Measurements from ENCODE around the gene GNB5.

GNB5 gene

DNA sequence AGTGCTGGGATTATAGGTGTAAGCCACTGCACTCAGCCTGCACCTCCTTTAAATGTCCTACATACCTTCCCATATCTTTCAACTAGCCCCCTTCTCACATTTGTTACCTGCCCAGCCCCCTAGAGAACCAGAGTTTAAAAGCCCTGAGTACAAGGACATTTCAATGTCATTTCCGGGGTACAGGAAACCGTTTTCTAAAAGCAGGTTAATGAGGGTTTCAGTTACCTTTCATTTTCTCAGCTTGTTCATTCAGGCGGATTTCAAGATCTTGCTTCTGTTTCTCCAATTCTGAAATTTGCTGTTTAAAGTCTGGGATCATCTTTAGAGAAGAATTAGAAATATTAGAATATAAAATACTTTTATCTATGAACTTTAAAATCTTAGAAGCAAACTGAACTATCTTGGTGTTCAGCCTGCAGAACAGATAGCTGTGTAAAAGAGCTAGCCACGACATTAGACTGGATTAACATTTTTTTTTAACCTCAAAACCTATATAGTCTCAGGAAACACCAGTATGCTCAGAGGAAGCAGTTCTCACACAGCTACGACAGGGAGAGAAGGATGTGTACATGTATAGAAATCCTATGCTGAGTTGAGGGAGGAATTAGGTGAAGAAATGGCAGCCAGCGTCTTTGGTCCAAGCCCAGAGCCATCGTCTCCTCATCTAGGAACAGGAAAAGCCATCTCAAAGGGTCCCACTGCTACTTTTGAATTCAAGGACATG, 29.9 kb upstream of the GNB5 start:
- no peak for DNase-seq (ENCODE audit: low read depth)
- no peak overlapping the region for H3K4me3 ChIP-seq (ENCODE audit: control insufficient read depth, low read depth, low read length)
- TF ChIP-seq, protein P1, sequence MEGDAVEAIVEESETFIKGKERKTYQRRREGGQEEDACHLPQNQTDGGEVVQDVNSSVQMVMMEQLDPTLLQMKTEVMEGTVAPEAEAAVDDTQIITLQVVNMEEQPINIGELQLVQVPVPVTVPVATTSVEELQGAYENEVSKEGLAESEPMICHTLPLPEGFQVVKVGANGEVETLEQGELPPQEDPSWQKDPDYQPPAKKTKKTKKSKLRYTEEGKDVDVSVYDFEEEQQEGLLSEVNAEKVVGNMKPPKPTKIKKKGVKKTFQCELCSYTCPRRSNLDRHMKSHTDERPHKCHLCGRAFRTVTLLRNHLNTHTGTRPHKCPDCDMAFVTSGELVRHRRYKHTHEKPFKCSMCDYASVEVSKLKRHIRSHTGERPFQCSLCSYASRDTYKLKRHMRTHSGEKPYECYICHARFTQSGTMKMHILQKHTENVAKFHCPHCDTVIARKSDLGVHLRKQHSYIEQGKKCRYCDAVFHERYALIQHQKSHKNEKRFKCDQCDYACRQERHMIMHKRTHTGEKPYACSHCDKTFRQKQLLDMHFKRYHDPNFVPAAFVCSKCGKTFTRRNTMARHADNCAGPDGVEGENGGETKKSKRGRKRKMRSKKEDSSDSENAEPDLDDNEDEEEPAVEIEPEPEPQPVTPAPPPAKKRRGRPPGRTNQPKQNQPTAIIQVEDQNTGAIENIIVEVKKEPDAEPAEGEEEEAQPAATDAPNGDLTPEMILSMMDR (IDR thresholded peaks at IDR 0.05; ENCODE audit: control insufficient read depth, insufficient read depth, low read depth, low read length, missing control alignments) = no peak

DNA sequence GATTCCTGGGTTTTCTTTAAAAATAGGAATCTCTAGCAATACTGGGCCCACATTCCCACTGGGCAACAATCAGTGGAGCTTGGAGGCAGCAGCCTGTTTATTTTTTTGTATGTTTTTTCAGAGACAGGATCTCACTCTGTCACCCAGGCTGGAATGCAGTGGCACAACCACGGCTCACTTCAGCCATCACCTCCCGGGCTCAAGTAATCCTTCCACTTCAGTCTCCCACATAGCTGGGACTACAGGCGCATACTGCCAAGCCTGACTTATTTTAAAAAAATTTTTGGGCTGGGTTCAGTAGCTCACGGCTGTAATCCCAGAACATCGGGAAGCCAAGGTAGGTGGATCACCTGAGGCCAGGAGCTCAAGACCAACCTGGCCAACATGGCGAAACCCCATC, 29.1 kb upstream of the GNB5 start:
- TF ChIP-seq, protein P1 (IDR thresholded peaks at IDR 0.05; ENCODE audit: control insufficient read depth, insufficient read depth, low read depth, low read length, missing control alignments) = no peak
- no peak overlapping the region for H3K4me3 ChIP-seq (ENCODE audit: control insufficient read depth, low read depth, low read length)

GRCh38 chr15:52218816-52219215, 27.6 kb upstream of the GNB5 start:
- no peak overlapping the region for H3K4me3 ChIP-seq (ENCODE audit: control insufficient read depth, low read depth, low read length)
- DNase-seq (ENCODE audit: low read depth) = no peak
- TF ChIP-seq, protein P1 (IDR thresholded peaks at IDR 0.05; ENCODE audit: control insufficient read depth, insufficient read depth, low read depth, low read length, missing control alignments) = no peak

More for the DNA sequence above, 29.1 kb upstream of the GNB5 start:
- DNase-seq (ENCODE audit: low read depth) = no peak

DNA sequence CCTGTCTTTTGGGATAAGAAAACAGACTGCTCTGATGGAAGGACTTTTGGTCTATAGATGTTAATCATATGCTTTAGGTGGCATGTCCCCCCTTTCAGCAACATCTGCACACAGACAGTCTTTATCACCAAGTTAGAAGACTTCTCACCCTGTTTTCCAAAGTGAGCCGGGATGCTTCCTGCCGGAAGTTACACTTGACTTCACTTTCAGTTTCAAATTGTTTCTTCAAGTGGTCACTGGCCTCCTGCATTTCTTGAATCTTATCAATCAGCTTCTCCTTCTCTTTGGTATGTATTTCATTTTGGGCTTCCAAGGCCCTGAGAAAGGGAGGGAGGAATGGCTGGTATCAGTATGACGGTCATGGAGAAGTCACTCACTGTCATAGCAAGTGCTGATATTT, 27.2 kb upstream of the GNB5 start:
- TF ChIP-seq, protein P1 (IDR thresholded peaks at IDR 0.05; ENCODE audit: control insufficient read depth, insufficient read depth, low read depth, low read length, missing control alignments) = no peak
- DNase-seq (ENCODE audit: low read depth) = no peak
- H3K4me3 ChIP-seq (ENCODE audit: control insufficient read depth, low read depth, low read length) = no peak overlapping the region

GRCh38 chr15:52217186-52217585, 26.0 kb upstream of the GNB5 start:
- H3K4me3 ChIP-seq (ENCODE audit: control insufficient read depth, low read depth, low read length) = no peak overlapping the region
- no peak for DNase-seq (ENCODE audit: low read depth)
- TF ChIP-seq, protein P1 (IDR thresholded peaks at IDR 0.05; ENCODE audit: control insufficient read depth, insufficient read depth, low read depth, low read length, missing control alignments) = no peak

DNA sequence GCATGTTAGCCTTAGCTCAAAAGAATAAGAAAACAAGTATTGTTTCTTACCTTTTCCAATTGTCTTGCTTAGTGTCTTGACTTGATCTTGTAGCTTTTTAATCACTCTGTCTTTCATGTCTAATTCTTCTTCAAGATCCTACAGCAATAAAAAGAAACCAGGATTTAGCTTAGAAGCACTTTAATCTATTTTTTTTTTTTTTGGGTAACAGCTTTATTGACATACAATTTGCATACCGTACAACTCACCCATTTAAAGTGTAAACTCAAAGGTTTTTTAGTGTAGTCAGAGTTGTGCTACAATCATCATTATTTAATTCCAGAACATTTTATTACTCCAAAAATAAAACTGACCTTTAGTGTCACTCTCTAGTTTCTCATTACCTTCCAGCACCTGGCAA, 23.4 kb upstream of the GNB5 start:
- no peak for DNase-seq (ENCODE audit: low read depth)
- H3K4me3 ChIP-seq (ENCODE audit: control insufficient read depth, low read depth, low read length) = no peak overlapping the region
- TF ChIP-seq, protein P1 (IDR thresholded peaks at IDR 0.05; ENCODE audit: control insufficient read depth, insufficient read depth, low read depth, low read length, missing control alignments) = no peak
